B cell (primary cell): ENCODE data around the gene C3orf22. TPM values are rescaled to one million over a fixed set of nuclear protein-coding genes. Genes with fewer than 3 reads are reported as not detected.

Experiments used
- ATAC-seq: fragments of 200-7000 bp; cut with Tn5 transposase; one replicate; pipeline ENCODE4 v1.10.0; 2021; ENCODE audit warnings: low read depth, mild to moderate bottlenecking, moderate number of reproducible peaks, moderate library complexity
- CTCF ChIA-PET: fragments of 350-600 bp; sonication (Branson Sonifier 250); formaldehyde crosslinking; loops from one replicate; lab custom pipeline; 2021; ENCODE audit warnings: antibody characterized with exemption, inconsistent platforms; lab: Charles Lee
- POLR2A ChIA-PET: fragments of 350-600 bp; sonication (Branson Sonifier 250); formaldehyde crosslinking; loops from one replicate; lab custom pipeline; 2021; ENCODE audit warnings: antibody characterized with exemption; lab: Charles Lee
- DNase-seq: peaks from one replicate; pipeline ENCODE4 v3.0.0; 2013
- H2AFZ ChIP-seq: 2 replicates; pipeline ENCODE4 v1.6.1; 2012; ENCODE audit warnings: mild to moderate bottlenecking, low read depth, low read length; ENCODE audit not compliant: insufficient read depth, poor library complexity, severe bottlenecking
- H3K27ac ChIP-seq, 2 donors: 1 replicate in 1 of 2; 2 replicates in 1 of 2; pipeline ENCODE4 v1.5.1; 2012 to 2013; ENCODE audit warnings: low read length in 2 of 2, mild to moderate bottlenecking in 2 of 2, moderate library complexity in 1 of 2
- H3K27me3 ChIP-seq, 4 experiments: fragments of 200-600 bp in 1 of 4; sonication (generic) in 1 of 4; replicated peaks in 1 of 4; 1 replicate in 2 of 4; 2 replicates in 2 of 4; pipeline versions ENCODE4 v1.6.1 to v1.7.0; 2013 to 2016; ENCODE audit warnings: low read length in 3 of 4, mild to moderate bottlenecking in 2 of 4, mixed read lengths in 1 of 4, moderate library complexity in 1 of 4; ENCODE audit not compliant: insufficient read depth in 4 of 4, control insufficient read depth in 3 of 4; ENCODE audit errors: control extremely low read depth in 1 of 4
- H3K36me3 ChIP-seq, 2 experiments: replicated peaks in 1 of 2; 1 replicate in 1 of 2; 2 replicates in 1 of 2; pipeline versions ENCODE4 v1.6.1 to v1.7.1; 2013; ENCODE audit warnings: low read length in 1 of 2; ENCODE audit not compliant: insufficient read depth in 2 of 2, control insufficient read depth in 1 of 2; ENCODE audit errors: control extremely low read depth in 1 of 2, extremely low read depth in 1 of 2
- H3K4me1 ChIP-seq, 2 donors: fragments of 200-600 bp in 1 of 2; sonication (generic) in 1 of 2; 1 replicate in 1 of 2; 2 replicates in 1 of 2; pipeline versions ENCODE4 v1.5.1 to v1.6.1; 2013 to 2017; ENCODE audit warnings: low read length in 2 of 2; ENCODE audit not compliant: control insufficient read depth in 2 of 2, insufficient read depth in 2 of 2
- H3K4me2 ChIP-seq: replicated peaks from 2 replicates; pipeline ENCODE3; 2012; ENCODE audit warnings: mild to moderate bottlenecking, low read depth, low read length; ENCODE audit not compliant: poor library complexity, severe bottlenecking
- H3K4me3 ChIP-seq, 5 experiments: fragments of 200-600 bp in 1 of 5; sonication (generic) in 1 of 5; 1 replicate in 3 of 5; 2 replicates in 2 of 5; pipeline versions ENCODE4 v1.5.1 to v1.7.0; 2011 to 2016; ENCODE audit warnings: low read length in 4 of 5, mild to moderate bottlenecking in 4 of 5, low read depth in 2 of 5, control low read depth in 1 of 5, moderate library complexity in 1 of 5; ENCODE audit not compliant: insufficient read depth in 1 of 5; ENCODE audit errors: control extremely low read depth in 1 of 5, extremely low read depth in 1 of 5
- H3K79me2 ChIP-seq: fragments of 200-600 bp; sonication (generic); one replicate; pipeline ENCODE4 v1.6.0; 2016; ENCODE audit warnings: low read length; ENCODE audit not compliant: control insufficient read depth, insufficient read depth
- H3K9ac ChIP-seq: fragments of 200-600 bp; sonication (generic); 2 replicates; pipeline ENCODE4 v1.6.1; 2017; ENCODE audit warnings: mild to moderate bottlenecking, low read length, moderate library complexity
- H3K9me3 ChIP-seq, 3 donors: one replicate each; pipeline versions ENCODE4 v1.6.1 to v1.7.1; 2013; ENCODE audit warnings: low read length in 2 of 3; ENCODE audit not compliant: control insufficient read depth in 2 of 3, insufficient read depth in 1 of 3; ENCODE audit errors: control extremely low read depth in 1 of 3
- H4K20me1 ChIP-seq: 2 replicates; pipeline ENCODE4 v1.6.0; 2012; ENCODE audit warnings: mild to moderate bottlenecking, low read length; ENCODE audit not compliant: insufficient read depth, control insufficient read depth, poor library complexity, severe bottlenecking
- H3K27ac Mint-ChIP-seq: one replicate; pipeline ENCODE4 v1.8.0; 2021; ENCODE audit warnings: mixed read lengths
- H3K27me3 Mint-ChIP-seq: one replicate; pipeline ENCODE4 v1.8.0; 2021; ENCODE audit warnings: mixed read lengths
- H3K4me1 Mint-ChIP-seq: one replicate; pipeline ENCODE4 v1.8.0; 2021; ENCODE audit warnings: mixed read lengths
- H3K4me3 Mint-ChIP-seq: one replicate; pipeline ENCODE4 v1.8.0; 2021; ENCODE audit warnings: mixed read lengths
- H3K9me3 Mint-ChIP-seq: one replicate; pipeline ENCODE4 v1.8.0; 2022; ENCODE audit warnings: mixed read lengths; ENCODE audit not compliant: insufficient read depth
- EZH2 ChIP-seq: IDR thresholded peaks from 2 replicates; pipeline ENCODE4 v1.6.1; 2012; ENCODE audit warnings: borderline replicate concordance, low read depth, mild to moderate bottlenecking, moderate library complexity, low read length; ENCODE audit not compliant: insufficient read depth, poor library complexity, severe bottlenecking
- WGBS: methylation state at CpG from one replicate; pipeline ENCODE4 v1.1.5; 2013; ENCODE audit warnings: missing lambda C conversion rate; ENCODE audit not compliant: insufficient coverage; 5-methylcytosine and 5-hydroxymethylcytosine counted together
- intact Hi-C: fragments of 100-400 bp; cut with micrococcal nuclease; formaldehyde crosslinking; loops from one replicate; pipeline ENCODE4 v1.10.0; 2022
- polyA plus RNA-seq: library from polyadenylated mRNA; depleted of rRNA; stranded (reverse); fragments of >200 nt; gene quantifications from 2 replicates; pipeline ENCODE4 v1.2.3, GENCODE V29; 2012
- total RNA-seq, 2 donors: library from RNA; stranded (reverse); fragments of 120-200 nt in 1 of 2; gene quantifications; 1 replicate in 1 of 2; 2 replicates in 1 of 2; pipeline versions ENCODE4 v1.2.3 to v1.2.4, GENCODE V29; 2013 to 2022
- TF ChIP-seq, protein P1 (sequence below): fragments of 200-600 bp; IDR thresholded peaks from one replicate; pipeline ENCODE4 v1.8.0; 2022; ENCODE audit warnings: antibody characterized with exemption, mild to moderate bottlenecking

C3orf22 gene
- total and polyA plus RNA-seq, 2 donors (not counting 1 experiment from before 2014, with no cell fraction given): not detected

DNA sequence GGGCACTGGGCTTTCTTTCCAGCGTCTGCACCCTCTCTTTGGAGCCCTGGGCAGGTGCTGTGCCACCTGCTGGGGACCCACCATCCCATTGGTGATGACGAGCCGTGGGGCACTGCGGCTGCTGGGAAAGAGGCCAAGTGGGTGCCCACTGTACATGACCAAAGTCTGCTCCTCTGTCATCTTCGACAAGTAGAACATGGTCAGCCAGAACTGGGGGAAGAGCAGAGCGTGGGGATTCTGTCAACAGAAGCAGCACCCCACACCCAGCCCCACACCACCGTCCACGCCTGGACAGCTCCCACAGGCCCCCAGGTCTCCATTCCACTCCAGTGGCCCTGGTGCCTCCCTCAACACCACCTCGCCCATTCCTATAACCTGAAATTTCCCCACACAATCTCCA is 50.8 kb downstream of the C3orf22 start:
- no peaks in the 10 kb centered on the region for H3K9me3 ChIP-seq
- Mint-ChIP-seq H3K27ac (no peak overlapping the region), H3K4me3 (no peak overlapping the region), H3K27me3 (peaks cover 10% of the 10 kb centered on the region), H3K4me1 (no peaks in the 10 kb centered on the region), H3K9me3 (no peaks in the 10 kb centered on the region)
- TF ChIP-seq EZH2: no peak
- TF ChIP-seq, protein P1, sequence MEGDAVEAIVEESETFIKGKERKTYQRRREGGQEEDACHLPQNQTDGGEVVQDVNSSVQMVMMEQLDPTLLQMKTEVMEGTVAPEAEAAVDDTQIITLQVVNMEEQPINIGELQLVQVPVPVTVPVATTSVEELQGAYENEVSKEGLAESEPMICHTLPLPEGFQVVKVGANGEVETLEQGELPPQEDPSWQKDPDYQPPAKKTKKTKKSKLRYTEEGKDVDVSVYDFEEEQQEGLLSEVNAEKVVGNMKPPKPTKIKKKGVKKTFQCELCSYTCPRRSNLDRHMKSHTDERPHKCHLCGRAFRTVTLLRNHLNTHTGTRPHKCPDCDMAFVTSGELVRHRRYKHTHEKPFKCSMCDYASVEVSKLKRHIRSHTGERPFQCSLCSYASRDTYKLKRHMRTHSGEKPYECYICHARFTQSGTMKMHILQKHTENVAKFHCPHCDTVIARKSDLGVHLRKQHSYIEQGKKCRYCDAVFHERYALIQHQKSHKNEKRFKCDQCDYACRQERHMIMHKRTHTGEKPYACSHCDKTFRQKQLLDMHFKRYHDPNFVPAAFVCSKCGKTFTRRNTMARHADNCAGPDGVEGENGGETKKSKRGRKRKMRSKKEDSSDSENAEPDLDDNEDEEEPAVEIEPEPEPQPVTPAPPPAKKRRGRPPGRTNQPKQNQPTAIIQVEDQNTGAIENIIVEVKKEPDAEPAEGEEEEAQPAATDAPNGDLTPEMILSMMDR: no peak
- H3K4me3 ChIP-seq: no peak overlapping the region
- H3K36me3 ChIP-seq: no peaks in the 10 kb centered on the region
- no peaks in the 10 kb centered on the region for H3K4me1 ChIP-seq
- CTCF ChIA-PET: interaction anchor here (1.7 kb wide), 1 partner anchor 15 kb away, joined by 5 read pairs; no protein-coding TSS in a partner anchor
- H3K27me3 ChIP-seq: no peaks in the 10 kb centered on the region
- no peak for DNase-seq
- no peak overlapping the region for H3K27ac ChIP-seq
- POLR2A ChIA-PET: no interaction called here
- intact Hi-C loops: no loop called here
- ATAC-seq: no peak
- no peak overlapping the region for H2AFZ ChIP-seq
- no peaks in the 10 kb centered on the region for H3K79me2 ChIP-seq
- WGBS: 91% methylated on average over 9 of the region's 9 CpGs
- no peak overlapping the region for H3K4me2 ChIP-seq
- no peak overlapping the region for H3K9ac ChIP-seq
- no peaks in the 10 kb centered on the region for H4K20me1 ChIP-seq

DNA sequence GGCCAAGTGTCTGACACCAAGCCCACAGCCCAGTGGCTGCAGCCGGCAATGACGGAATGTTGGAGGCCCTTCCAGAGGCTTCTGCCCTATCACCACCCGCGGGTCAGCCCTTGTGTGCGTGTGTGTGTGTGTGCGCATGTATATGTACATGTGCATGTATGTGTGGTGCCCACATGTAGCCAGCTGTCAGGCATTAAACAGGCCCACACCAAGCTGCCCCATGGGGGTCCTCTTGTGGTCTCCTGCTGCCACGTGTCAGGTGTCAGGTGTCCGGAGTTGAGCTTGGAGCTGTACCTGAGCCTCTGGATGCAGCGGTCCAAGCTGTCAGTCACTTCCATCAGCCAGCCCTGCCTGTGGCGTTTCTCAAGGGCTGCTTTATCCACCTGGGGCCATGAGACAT is 55.0 kb downstream of the C3orf22 start:
- ChIA-PET POLR2A (no interaction called here), CTCF (no interaction called here)
- 94% methylated on average over 10 of the region's 10 CpGs for WGBS

More for the DNA sequence above, 55.0 kb downstream of the C3orf22 start:
- Histone ChIP-seq H3K79me2 (no peaks in the 10 kb centered on the region), H3K4me3 (no peak overlapping the region), H3K4me1 (peaks cover 0 to 8% of the 10 kb centered on the region in 2 donors), H2AFZ (no peak overlapping the region), H3K4me2 (no peak overlapping the region), H3K27me3 (no peaks in the 10 kb centered on the region), H4K20me1 (no peaks in the 10 kb centered on the region), H3K27ac (no peak overlapping the region), H3K9ac (no peak overlapping the region), H3K36me3 (no peaks in the 10 kb centered on the region), H3K9me3 (no peaks in the 10 kb centered on the region)
- Mint-ChIP-seq H3K9me3 (no peaks in the 10 kb centered on the region), H3K27me3 (peaks cover 10% of the 10 kb centered on the region), H3K27ac (no peak overlapping the region), H3K4me3 (no peak overlapping the region), H3K4me1 (no peaks in the 10 kb centered on the region)
- no peak for DNase-seq
- ATAC-seq: no peak
- TF ChIP-seq, protein P1: no peak
- TF ChIP-seq EZH2: no peak
- intact Hi-C loops: no loop called here
